Measurements from ENCODE around the gene RAD1.
"Not testable (repeated sequence)": the region's sequence is repeated elsewhere in the genome, so short reads cannot be mapped to it uniquely, and the experiment has no call there.

Gene RAD1

GRCh38 chr5:34930462-34930844, 15.1 kb upstream of the RAD1 start:
- FAIRE-seq (no peak), DNase-seq (ENCODE audit: insufficient read length, low spot score) (no peak)
- TF ChIP-seq TAF1 (IDR thresholded peaks at IDR 0.05; ENCODE audit: low read depth, low read length), result no peak
- no peak for TF ChIP-seq POLR2AphosphoS5 (IDR thresholded peaks at IDR 0.05; ENCODE audit: low read depth, low read length)
- TF ChIP-seq SPI1 (IDR thresholded peaks at IDR 0.05; ENCODE audit: low read depth, low read length), result no peak
- TF ChIP-seq POLR2A (IDR thresholded peaks at IDR 0.05; ENCODE audit: low read depth, low read length), result no peak
- TF ChIP-seq POU2F2 (IDR thresholded peaks at IDR 0.05; ENCODE audit: low read depth, low read length), result no peak
- TF ChIP-seq PAX5 (IDR thresholded peaks at IDR 0.05; ENCODE audit: insufficient read depth, low read length, severe bottlenecking), result no peak

GRCh38 chr5:34929720-34930461, 14.6 kb upstream of the RAD1 start:
- peak; percentile 81 for FAIRE-seq
- 0 out of 2 replicates have a peak, but pooled peaks have one; percentile 32 for TF ChIP-seq POLR2AphosphoS5 (IDR thresholded peaks at IDR 0.05; ENCODE audit: low read depth, low read length)
- TF ChIP-seq TAF1 (IDR thresholded peaks at IDR 0.05; ENCODE audit: low read depth, low read length), result peak; percentile 76
- no peak for TF ChIP-seq SPI1 (IDR thresholded peaks at IDR 0.05; ENCODE audit: low read depth, low read length)
- peak; percentile 62 for TF ChIP-seq POLR2A (IDR thresholded peaks at IDR 0.05; ENCODE audit: low read depth, low read length)
- DNase-seq (ENCODE audit: insufficient read length, low spot score), result peak; percentile 73

GRCh38 chr5:34929134-34929719, 13.9 kb upstream of the RAD1 start, which contains the start of gene DNAJC21:
Gene DNAJC21, plus strand, starts transcription at chr5:34929559. Its CDS starts 261 bp downstream, at chr5:34929820.
- no peak for TF ChIP-seq PAX5 (IDR thresholded peaks at IDR 0.05; ENCODE audit: insufficient read depth, low read length, severe bottlenecking)
- no peak for TF ChIP-seq POLR2A (IDR thresholded peaks at IDR 0.05; ENCODE audit: low read depth, low read length)
- TF ChIP-seq TAF1 (IDR thresholded peaks at IDR 0.05; ENCODE audit: low read depth, low read length), result no peak
- no peak for TF ChIP-seq POLR2AphosphoS5 (IDR thresholded peaks at IDR 0.05; ENCODE audit: low read depth, low read length)
- no peak for TF ChIP-seq POU2F2 (IDR thresholded peaks at IDR 0.05; ENCODE audit: low read depth, low read length)
- TF ChIP-seq SPI1 (IDR thresholded peaks at IDR 0.05; ENCODE audit: low read depth, low read length), result 0 out of 2 replicates have a peak, but pooled peaks have one; percentile 17
- peak; percentile 93 for DNase-seq (ENCODE audit: insufficient read length, low spot score)
- FAIRE-seq, result peak; percentile 95

GRCh38 chr5:34928267-34928666, 13.0 kb upstream of the RAD1 start:
- DNase-seq (ENCODE audit: insufficient read length, low spot score) (no peak), FAIRE-seq (no peak)
- TF ChIP-seq PAX5 (IDR thresholded peaks at IDR 0.05; ENCODE audit: insufficient read depth, low read length, severe bottlenecking) (no peak), SPI1 (IDR thresholded peaks at IDR 0.05; ENCODE audit: low read depth, low read length) (peak; percentile 48; the same call in 1 of the 2 replicates)

- FAIRE-seq (no peak), DNase-seq (ENCODE audit: insufficient read length, low spot score) (no peak)
- no peak for TF ChIP-seq POLR2AphosphoS5 (IDR thresholded peaks at IDR 0.05; ENCODE audit: low read depth, low read length)
- no peak for TF ChIP-seq POU2F2 (IDR thresholded peaks at IDR 0.05; ENCODE audit: low read depth, low read length)
- no peak for TF ChIP-seq TAF1 (IDR thresholded peaks at IDR 0.05; ENCODE audit: low read depth, low read length)
- TF ChIP-seq SPI1 (IDR thresholded peaks at IDR 0.05; ENCODE audit: low read depth, low read length), result no peak
- TF ChIP-seq POLR2A (IDR thresholded peaks at IDR 0.05; ENCODE audit: low read depth, low read length), result no peak
- no peak for TF ChIP-seq PAX5 (IDR thresholded peaks at IDR 0.05; ENCODE audit: insufficient read depth, low read length, severe bottlenecking)
These were observed 12.5 kb upstream of the RAD1 start for GRCh38 chr5:34927785-34928184.

- DNase-seq (ENCODE audit: insufficient read length, low spot score) (no peak), FAIRE-seq (no peak)
These were observed 11.1 kb upstream of the RAD1 start for GRCh38 chr5:34926318-34926888.

GRCh38 chr5:34924462-34924765, 9.1 kb upstream of the RAD1 start:
- TF ChIP-seq TAF1 (IDR thresholded peaks at IDR 0.05; ENCODE audit: low read depth, low read length) (no peak), POLR2A (IDR thresholded peaks at IDR 0.05; ENCODE audit: low read depth, low read length) (no peak), SPI1 (IDR thresholded peaks at IDR 0.05; ENCODE audit: low read depth, low read length) (no peak), PAX5 (IDR thresholded peaks at IDR 0.05; ENCODE audit: insufficient read depth, low read length, severe bottlenecking) (no peak), POLR2AphosphoS5 (IDR thresholded peaks at IDR 0.05; ENCODE audit: low read depth, low read length) (no peak), POU2F2 (IDR thresholded peaks at IDR 0.05; ENCODE audit: low read depth, low read length) (no peak)
- DNase-seq (ENCODE audit: insufficient read length, low spot score), result no peak
- no peak for FAIRE-seq

More at GRCh38 chr5:34926318-34926888, 11.1 kb upstream of the RAD1 start:
- no peak for TF ChIP-seq POU2F2 (IDR thresholded peaks at IDR 0.05; ENCODE audit: low read depth, low read length)
- TF ChIP-seq TAF1 (IDR thresholded peaks at IDR 0.05; ENCODE audit: low read depth, low read length), result no peak
- no peak for TF ChIP-seq POLR2A (IDR thresholded peaks at IDR 0.05; ENCODE audit: low read depth, low read length)
- TF ChIP-seq PAX5 (IDR thresholded peaks at IDR 0.05; ENCODE audit: insufficient read depth, low read length, severe bottlenecking), result no peak
- TF ChIP-seq SPI1 (IDR thresholded peaks at IDR 0.05; ENCODE audit: low read depth, low read length), result no peak

GRCh38 chr5:34923694-34924461, 8.6 kb upstream of the RAD1 start:
- DNase-seq (ENCODE audit: insufficient read length, low spot score) (no peak), FAIRE-seq (no peak)
- TF ChIP-seq POLR2AphosphoS5 (IDR thresholded peaks at IDR 0.05; ENCODE audit: low read depth, low read length), result no peak
- no peak for TF ChIP-seq POLR2A (IDR thresholded peaks at IDR 0.05; ENCODE audit: low read depth, low read length)
- TF ChIP-seq TAF1 (IDR thresholded peaks at IDR 0.05; ENCODE audit: low read depth, low read length), result no peak
- no peak for TF ChIP-seq SPI1 (IDR thresholded peaks at IDR 0.05; ENCODE audit: low read depth, low read length)
- TF ChIP-seq PAX5 (IDR thresholded peaks at IDR 0.05; ENCODE audit: insufficient read depth, low read length, severe bottlenecking), result no peak
- TF ChIP-seq POU2F2 (IDR thresholded peaks at IDR 0.05; ENCODE audit: low read depth, low read length), result no peak

- not testable (repeated sequence) for DNase-seq (ENCODE audit: insufficient read length, low spot score); FAIRE-seq
These were observed 8.0 kb upstream of the RAD1 start for GRCh38 chr5:34923256-34923655.

Data from GM12891 (cell line).